Measurements from ENCODE around the gene TFEC.

GRCh38 chr7:115933471-115933870 lies 97.1 kb downstream of the TFEC start:
- TF ChIP-seq POLR2AphosphoS5 (IDR thresholded peaks at IDR 0.05; ENCODE audit: low read depth, low read length) (no peak), SPI1 (IDR thresholded peaks at IDR 0.05; ENCODE audit: low read depth, low read length) (no peak)

All from GM12891 (cell line).